Glomerular visceral epithelial cell (primary cell): ENCODE data around the gene ADGRL1.
A peak's percentile ranks its signal among the peaks of the same experiment; 100 is the strongest.
"Not testable (repeated sequence)": the region's sequence is repeated elsewhere in the genome, so short reads cannot be mapped to it uniquely, and the experiment has no call there.

Experiments
- DNase-seq: peaks from one replicate; pipeline ENCODE4 v3.0.0-alpha.2; 2016; ENCODE audit errors: extremely low spot score

ADGRL1 gene

GRCh38 chr19:14161305-14161704, 44.7 kb downstream of the ADGRL1 start:
- DNase-seq = no peak

- DNase-seq = no peak
Observed at GRCh38 chr19:14160017-14160703, 45.8 kb downstream of the ADGRL1 start.

- no peak for DNase-seq
Observed at GRCh38 chr19:14159059-14159458, 46.9 kb downstream of the ADGRL1 start.

GRCh38 chr19:14158276-14159023, 47.5 kb downstream of the ADGRL1 start:
- no peak for DNase-seq

GRCh38 chr19:14156971-14157717, 48.8 kb downstream of the ADGRL1 start:
- DNase-seq = no peak

GRCh38 chr19:14156122-14156521, 49.8 kb downstream of the ADGRL1 start:
- no peak for DNase-seq

- no peak for DNase-seq
Observed at GRCh38 chr19:14155371-14155770, 50.6 kb downstream of the ADGRL1 start.

GRCh38 chr19:14152713-14153112, 53.3 kb downstream of the ADGRL1 start:
- DNase-seq = no peak

- DNase-seq = no peak
Observed at GRCh38 chr19:14150770-14151661, 55.0 kb downstream of the ADGRL1 start.

- DNase-seq = no peak
Observed at GRCh38 chr19:14150041-14150769, 55.8 kb downstream of the ADGRL1 start.

- no peak for DNase-seq
Observed at GRCh38 chr19:14149509-14149994, 56.4 kb downstream of the ADGRL1 start.

- no peak for DNase-seq
Observed at GRCh38 chr19:14148751-14149410, 57.1 kb downstream of the ADGRL1 start.

- DNase-seq = peak; percentile 47
Observed at GRCh38 chr19:14147797-14148605, 58.0 kb downstream of the ADGRL1 start.

GRCh38 chr19:14146789-14147216, 59.2 kb downstream of the ADGRL1 start:
- DNase-seq = no peak

GRCh38 chr19:14146169-14146568, 59.8 kb downstream of the ADGRL1 start:
- not testable (repeated sequence) for DNase-seq

- DNase-seq = no peak
Observed at GRCh38 chr19:14145381-14145780, 60.6 kb downstream of the ADGRL1 start.

GRCh38 chr19:14142262-14143190, 63.4 kb downstream of the ADGRL1 start:
- no peak for DNase-seq

- DNase-seq = no peak
Observed at GRCh38 chr19:14141041-14141440, 64.9 kb downstream of the ADGRL1 start.
